Neural progenitor cell (in vitro differentiated cells): ENCODE data around the gene MAS1. TPM values are rescaled to one million over a fixed set of nuclear protein-coding genes. Genes with fewer than 3 reads are reported as not detected.

Source experiments
- DNase-seq: peaks from one replicate; pipeline ENCODE4 v3.0.0-alpha.2; 2016; ENCODE audit warnings: low spot score
- H2AFZ ChIP-seq: fragments of 200-600 bp; sonication (generic); replicated peaks from 2 replicates; pipeline ENCODE4 v1.6.1; 2016; ENCODE audit warnings: antibody characterized with exemption
- H3F3A ChIP-seq: fragments of 200-600 bp; sonication (generic); 2 replicates; pipeline ENCODE4 v1.6.1; 2016; ENCODE audit warnings: antibody characterized with exemption, low read depth
- H3K27ac ChIP-seq: fragments of 200-600 bp; sonication (generic); 2 replicates; pipeline ENCODE4 v1.5.1; 2016; ENCODE audit warnings: mild to moderate bottlenecking
- H3K27me3 ChIP-seq: fragments of 200-600 bp; sonication (generic); 2 replicates; pipeline ENCODE4 v1.6.1; 2016; ENCODE audit warnings: mild to moderate bottlenecking, moderate library complexity
- H3K36me3 ChIP-seq: fragments of 200-600 bp; sonication (generic); 2 replicates; pipeline ENCODE4 v1.5.1; 2016
- H3K4me1 ChIP-seq: fragments of 200-600 bp; sonication (generic); 2 replicates; pipeline ENCODE4 v1.6.1; 2016; ENCODE audit warnings: mixed run types
- H3K4me2 ChIP-seq: fragments of 200-600 bp; sonication (generic); 2 replicates; pipeline ENCODE4 v1.6.1; 2016
- H3K4me3 ChIP-seq: fragments of 200-600 bp; sonication (generic); 2 replicates; pipeline ENCODE4 v1.5.1; 2016
- H3K79me2 ChIP-seq: fragments of 200-600 bp; sonication (generic); 2 replicates; pipeline ENCODE4 v1.6.1; 2016; ENCODE audit warnings: low read depth
- H3K9ac ChIP-seq: fragments of 200-600 bp; sonication (generic); 2 replicates; pipeline ENCODE4 v1.6.1; 2016
- H3K9me3 ChIP-seq: fragments of 200-600 bp; sonication (generic); 2 replicates; pipeline ENCODE4 v1.5.1; 2016; ENCODE audit warnings: low read depth
- H4K20me1 ChIP-seq: fragments of 200-600 bp; sonication (generic); 2 replicates; pipeline ENCODE4 v1.6.1; 2016; ENCODE audit warnings: low read depth
- H3K27ac Mint-ChIP-seq: 3 replicates; pipeline ENCODE4 v1.8.0; 2021; ENCODE audit warnings: mixed read lengths
- H3K27me3 Mint-ChIP-seq: 2 replicates; pipeline ENCODE4 v1.8.0; 2022; ENCODE audit warnings: low read depth, mild to moderate bottlenecking, inconsistent platforms, moderate library complexity, mixed read lengths; ENCODE audit not compliant: insufficient read depth
- H3K36me3 Mint-ChIP-seq: 3 replicates; pipeline ENCODE4 v1.8.0; 2021; ENCODE audit warnings: mixed read lengths
- H3K4me1 Mint-ChIP-seq: 3 replicates; pipeline ENCODE4 v1.8.0; 2021; ENCODE audit warnings: mixed read lengths
- H3K4me3 Mint-ChIP-seq: 3 replicates; pipeline ENCODE4 v1.8.0; 2021; ENCODE audit warnings: mild to moderate bottlenecking, moderate library complexity, mixed read lengths
- H3K9me3 Mint-ChIP-seq: 3 replicates; pipeline ENCODE4 v1.8.0; 2020; ENCODE audit warnings: mixed read lengths
- CTCF ChIP-seq: fragments of 200-600 bp; sonication (generic); IDR thresholded peaks from 2 replicates; pipeline ENCODE4 v1.5.1; 2017; ENCODE audit warnings: antibody characterized with exemption, mild to moderate bottlenecking
- EZH2 ChIP-seq: fragments of 200-600 bp; sonication (generic); IDR thresholded peaks from 2 replicates; pipeline ENCODE4 v1.6.1; 2017; ENCODE audit warnings: antibody characterized with exemption, mild to moderate bottlenecking, moderate library complexity
- EZH2phosphoT487 ChIP-seq: fragments of 200-600 bp; sonication (generic); IDR thresholded peaks from 2 replicates; pipeline ENCODE4 v1.6.1; 2017; ENCODE audit warnings: antibody characterized with exemption
- total RNA-seq: library from RNA; depleted of rRNA; stranded (reverse); fragments of >200 nt; gene quantifications from 2 replicates; pipeline ENCODE4 v1.2.3, GENCODE V29; 2015; ENCODE audit warnings: low replicate concordance

The MAS1 gene
- total RNA-seq, 1 donor from 2014 or later: not detected

GRCh38 chr6:159871906-159872305 lies 18.9 kb upstream of the MAS1 start:
- no peaks in the 10 kb centered on the region for H3K36me3 Mint-ChIP-seq
- H3K27ac ChIP-seq: no peak overlapping the region
- H3K4me1 Mint-ChIP-seq: peaks cover 6% of the 10 kb centered on the region
- H3K9me3 ChIP-seq: no peaks in the 10 kb centered on the region
- no peak overlapping the region for H3K27ac Mint-ChIP-seq
- no peak overlapping the region for H3K9ac ChIP-seq
- H3K36me3 ChIP-seq: no peaks in the 10 kb centered on the region
- no peaks in the 10 kb centered on the region for H3K4me1 ChIP-seq
- H3K4me3 ChIP-seq: no peak overlapping the region
- H3K27me3 Mint-ChIP-seq: peaks cover 2% of the 10 kb centered on the region
- H3K4me3 Mint-ChIP-seq: no peak overlapping the region
- H4K20me1 ChIP-seq: no peaks in the 10 kb centered on the region
- no peaks in the 10 kb centered on the region for H3K79me2 ChIP-seq
- peaks cover 2% of the 10 kb centered on the region for H3K9me3 Mint-ChIP-seq
- no peak overlapping the region for H3K4me2 ChIP-seq
- no peak overlapping the region for H2AFZ ChIP-seq
- no peak for TF ChIP-seq EZH2
- no peak for TF ChIP-seq EZH2phosphoT487
- no peak for TF ChIP-seq CTCF
- no peak for DNase-seq
- no peaks in the 10 kb centered on the region for H3F3A ChIP-seq
- H3K27me3 ChIP-seq: no peaks in the 10 kb centered on the region

- Histone ChIP-seq H3K9ac (no peak overlapping the region), H3K27me3 (no peaks in the 10 kb centered on the region), H2AFZ (no peak overlapping the region), H3F3A (no peaks in the 10 kb centered on the region), H3K27ac (no peak overlapping the region), H3K4me3 (no peak overlapping the region), H3K9me3 (no peaks in the 10 kb centered on the region), H4K20me1 (no peaks in the 10 kb centered on the region), H3K4me1 (no peaks in the 10 kb centered on the region), H3K79me2 (no peaks in the 10 kb centered on the region), H3K4me2 (no peak overlapping the region), H3K36me3 (no peaks in the 10 kb centered on the region)
- Mint-ChIP-seq H3K27me3 (peaks cover 4% of the 10 kb centered on the region), H3K4me1 (peaks cover 6% of the 10 kb centered on the region), H3K9me3 (peaks cover under 1% of the 10 kb centered on the region), H3K36me3 (no peaks in the 10 kb centered on the region), H3K27ac (no peak overlapping the region), H3K4me3 (no peak overlapping the region)
- no peak for DNase-seq
- TF ChIP-seq EZH2phosphoT487: no peak
- no peak for TF ChIP-seq CTCF
- TF ChIP-seq EZH2: no peak
Measured at GRCh38 chr6:159874435-159874834, 16.4 kb upstream of the MAS1 start.

GRCh38 chr6:159875194-159875593 lies 15.6 kb upstream of the MAS1 start:
- TF ChIP-seq EZH2 (no peak), CTCF (no peak), EZH2phosphoT487 (no peak)
- Mint-ChIP-seq H3K27ac (no peak overlapping the region), H3K27me3 (peaks cover 6% of the 10 kb centered on the region), H3K9me3 (no peaks in the 10 kb centered on the region), H3K4me3 (no peak overlapping the region), H3K4me1 (peaks cover 6% of the 10 kb centered on the region), H3K36me3 (no peaks in the 10 kb centered on the region)
- no peaks in the 10 kb centered on the region for H4K20me1 ChIP-seq
- no peaks in the 10 kb centered on the region for H3K36me3 ChIP-seq
- H3K4me3 ChIP-seq: no peak overlapping the region
- H3K4me2 ChIP-seq: no peak overlapping the region
- H3K27ac ChIP-seq: no peak overlapping the region
- no peaks in the 10 kb centered on the region for H3K27me3 ChIP-seq
- no peak overlapping the region for H2AFZ ChIP-seq
- no peaks in the 10 kb centered on the region for H3F3A ChIP-seq
- no peaks in the 10 kb centered on the region for H3K9me3 ChIP-seq
- no peaks in the 10 kb centered on the region for H3K4me1 ChIP-seq
- no peak for DNase-seq
- H3K9ac ChIP-seq: no peak overlapping the region
- no peaks in the 10 kb centered on the region for H3K79me2 ChIP-seq
